Uterine smooth muscle cell (primary cell): ENCODE measurements around the gene SEM1. TPM values are rescaled to one million over a fixed set of nuclear protein-coding genes. Genes with fewer than 3 reads are reported as not detected.

ENCODE experiments used
- total RNA-seq: library from RNA; depleted of rRNA; stranded (reverse); fragments of >200 nt; gene quantifications from 2 replicates; pipeline ENCODE4 v1.2.3, GENCODE V29; 2014

Gene SEM1
- total RNA-seq = 49.4 TPM in 2 replicates

GRCh38 chr7:96709381-96710228 is at the start of gene SEM1:
SEM1 (minus strand) TSS chr7:96709846; CDS start chr7:96709763, 83 bp downstream.

